DMS 273 treated with DMSO at 0.1 percent for 48 hours (cell line): ENCODE measurements around the gene ATP1A3.
A peak's percentile ranks its signal among the peaks of the same experiment; 100 is the strongest.
"Not testable (repeated sequence)": the region's sequence is repeated elsewhere in the genome, so short reads cannot be mapped to it uniquely, and the experiment has no call there.

Experiments
- DNase-seq: peaks from one replicate; lab custom pipeline; 2025; lab: John Stamatoyannopoulos, UW

ATP1A3 gene

DNA sequence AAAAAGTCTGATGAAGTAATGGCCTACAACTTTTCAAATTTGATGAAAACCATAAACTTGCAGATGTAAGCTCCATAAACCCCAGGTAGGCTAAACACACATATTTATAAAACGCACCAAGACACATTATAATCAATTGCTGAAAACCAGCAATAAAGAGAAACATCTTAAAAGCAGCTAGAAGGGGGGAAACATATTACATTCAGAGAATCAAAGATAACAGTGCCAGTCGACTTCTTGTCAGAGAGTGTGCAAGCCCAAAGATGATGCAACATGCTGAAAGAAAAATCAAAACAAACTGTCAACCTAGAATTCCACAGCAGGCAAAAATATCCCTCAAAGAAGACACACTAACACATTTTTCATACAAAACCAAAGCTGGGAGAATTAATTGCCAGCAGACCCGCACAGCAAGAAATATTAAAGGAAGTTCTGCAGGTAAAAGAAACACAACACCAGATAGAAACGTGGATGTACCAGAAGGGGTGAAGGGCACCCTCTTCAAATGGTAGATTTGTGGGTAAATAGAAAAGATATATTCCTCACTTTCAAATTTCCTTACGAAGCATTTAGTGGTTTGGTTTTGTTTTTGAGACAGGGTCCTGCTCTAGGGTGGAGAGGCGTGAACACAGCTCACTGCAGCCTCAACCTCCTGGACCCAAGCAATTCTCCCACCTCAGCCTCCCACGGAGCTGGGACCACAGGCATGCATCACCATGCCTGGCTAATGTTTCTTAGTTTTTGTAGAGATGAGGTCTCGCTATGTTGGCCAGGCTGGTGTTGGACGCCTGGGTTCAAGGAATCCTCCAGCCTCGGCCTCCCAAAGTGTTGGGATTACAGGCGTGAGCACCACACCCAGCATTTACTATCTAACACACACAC is 16.5 kb upstream of the ATP1A3 start:
- DNase-seq, result no peak

DNA sequence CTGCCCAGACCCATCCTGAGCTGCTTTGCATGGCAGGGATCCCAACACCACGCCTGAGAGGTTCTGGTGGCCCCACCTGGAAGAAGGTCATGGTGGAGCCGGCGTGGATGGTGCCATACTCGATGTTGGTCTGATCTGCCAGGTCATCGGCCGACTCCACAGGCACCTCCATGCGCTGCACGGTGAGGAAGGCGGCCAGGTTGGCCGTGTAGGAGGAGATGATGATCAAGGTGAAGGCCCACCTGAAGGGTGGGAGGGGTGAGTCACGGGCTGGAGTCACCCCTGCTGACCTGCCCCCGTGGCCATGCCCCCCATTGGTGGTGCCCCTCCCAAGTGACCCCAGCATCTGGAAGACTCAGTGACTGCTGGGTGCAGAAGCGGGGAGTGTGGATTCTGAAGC is 12.5 kb upstream of the ATP1A3 start:
- no peak for DNase-seq

DNA sequence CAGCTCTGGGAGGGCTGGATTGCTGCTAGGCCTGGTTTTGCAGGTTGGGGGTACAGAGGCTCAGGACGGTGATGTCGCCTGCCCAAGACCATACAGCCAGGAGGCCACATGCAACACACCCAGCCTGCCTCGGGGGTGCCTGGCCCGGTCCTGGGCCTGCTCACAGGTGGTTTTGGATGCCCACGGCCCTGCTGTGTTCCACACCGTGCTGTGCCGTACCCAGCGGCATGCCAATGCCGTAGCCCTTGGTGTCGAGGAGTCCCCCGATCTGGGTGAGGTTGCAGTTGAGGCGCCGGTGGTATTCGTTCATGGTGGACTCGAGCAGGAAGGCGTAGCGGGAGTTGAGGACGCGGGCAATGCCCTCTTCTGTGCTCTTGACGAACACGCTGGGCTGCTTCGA is 11.5 kb upstream of the ATP1A3 start:
- no peak for DNase-seq

DNA sequence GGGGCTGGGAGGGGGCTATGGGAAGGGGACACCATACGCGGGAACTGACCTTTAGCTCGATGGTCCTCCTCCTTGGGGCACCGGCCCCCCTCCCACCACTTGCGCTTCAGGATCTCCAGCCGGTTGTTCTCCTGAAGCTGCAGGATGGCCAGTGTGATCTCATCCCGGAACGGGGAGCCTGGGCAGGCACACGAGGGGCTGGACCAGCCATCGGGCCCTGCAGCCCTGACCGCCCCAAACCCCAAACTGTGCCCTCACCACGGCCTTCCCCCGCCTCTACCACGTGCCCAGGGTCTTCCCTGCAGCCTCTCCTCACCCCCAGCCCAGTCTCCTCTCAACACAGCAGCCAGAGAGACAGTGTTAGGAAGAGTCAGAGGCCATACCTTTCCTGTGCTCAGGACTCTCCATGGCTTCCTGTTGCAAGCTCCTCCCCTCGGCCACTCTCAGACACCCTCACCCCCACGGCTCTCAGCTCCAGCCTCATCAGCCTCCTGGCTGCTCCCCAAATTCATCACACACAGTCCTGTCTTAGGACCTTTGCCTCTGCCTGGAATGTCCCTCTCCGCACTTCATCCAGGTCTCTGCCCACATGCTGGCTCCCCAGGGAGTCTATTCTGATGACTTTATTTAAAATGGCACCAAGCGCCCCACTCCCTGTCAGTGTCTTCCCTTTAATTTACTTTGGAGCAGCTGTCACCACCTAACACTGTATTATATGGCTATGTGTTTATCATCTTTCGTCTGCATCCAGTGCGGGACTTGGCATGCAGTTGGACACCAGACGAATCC is 9.7 kb upstream of the ATP1A3 start:
- DNase-seq, result no peak

DNA sequence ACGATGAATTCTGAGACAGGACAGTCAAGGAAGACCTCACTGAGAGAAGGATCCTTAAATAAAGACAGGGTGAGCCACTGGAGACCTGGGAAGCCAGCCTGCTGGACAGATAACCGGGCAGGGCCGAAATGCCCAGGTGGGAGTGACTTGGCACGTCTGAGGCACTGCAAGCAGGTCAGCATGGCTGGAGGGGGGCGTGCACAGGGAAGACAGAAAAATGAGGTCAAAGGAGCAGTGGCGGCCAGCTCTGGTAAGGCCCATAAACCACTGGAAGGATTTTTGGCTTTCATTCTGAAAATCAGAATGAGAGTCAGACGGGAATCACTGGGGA is 5.8 kb upstream of the ATP1A3 start:
- no peak for DNase-seq

DNA sequence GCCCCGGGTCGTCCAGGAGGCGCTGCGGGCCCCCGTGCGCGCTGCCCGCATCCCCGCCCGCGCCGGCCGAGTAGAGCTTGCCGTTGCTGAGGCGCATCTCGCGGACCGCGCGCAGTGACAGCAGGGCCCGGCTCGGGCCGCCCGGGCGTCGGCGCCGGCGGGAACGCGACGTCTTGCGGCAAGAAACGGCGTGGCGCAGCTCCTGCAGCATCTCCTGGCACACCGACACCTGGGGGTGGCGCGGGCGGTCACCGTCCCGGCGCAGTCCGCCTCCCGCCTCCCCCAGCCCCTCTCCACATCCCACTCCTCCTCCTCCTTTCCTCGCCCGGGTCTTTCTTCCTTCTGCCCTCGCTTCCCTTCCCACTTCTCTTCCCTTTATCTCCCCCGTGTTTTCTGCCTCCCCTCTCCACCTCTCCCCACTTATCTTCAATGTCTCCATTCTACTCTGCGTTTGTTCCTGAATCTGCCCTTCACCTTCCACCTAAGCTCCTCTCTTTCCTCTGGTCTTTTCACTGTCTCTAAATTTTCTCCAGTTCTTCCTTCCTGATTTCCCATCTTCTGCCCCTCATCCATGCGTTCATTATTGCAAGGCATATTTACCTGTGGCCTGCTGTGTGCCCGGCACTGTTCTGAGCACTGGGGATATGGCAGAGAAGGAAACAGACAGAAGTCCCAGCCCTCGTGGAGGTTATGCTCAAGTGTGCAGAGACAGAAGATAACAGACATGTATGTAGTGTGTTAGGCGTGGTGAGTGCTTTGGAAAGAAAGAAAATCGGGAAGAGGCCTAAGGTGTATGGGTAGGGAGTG is 5.2 kb upstream of the ATP1A3 start:
- no peak for DNase-seq

DNA sequence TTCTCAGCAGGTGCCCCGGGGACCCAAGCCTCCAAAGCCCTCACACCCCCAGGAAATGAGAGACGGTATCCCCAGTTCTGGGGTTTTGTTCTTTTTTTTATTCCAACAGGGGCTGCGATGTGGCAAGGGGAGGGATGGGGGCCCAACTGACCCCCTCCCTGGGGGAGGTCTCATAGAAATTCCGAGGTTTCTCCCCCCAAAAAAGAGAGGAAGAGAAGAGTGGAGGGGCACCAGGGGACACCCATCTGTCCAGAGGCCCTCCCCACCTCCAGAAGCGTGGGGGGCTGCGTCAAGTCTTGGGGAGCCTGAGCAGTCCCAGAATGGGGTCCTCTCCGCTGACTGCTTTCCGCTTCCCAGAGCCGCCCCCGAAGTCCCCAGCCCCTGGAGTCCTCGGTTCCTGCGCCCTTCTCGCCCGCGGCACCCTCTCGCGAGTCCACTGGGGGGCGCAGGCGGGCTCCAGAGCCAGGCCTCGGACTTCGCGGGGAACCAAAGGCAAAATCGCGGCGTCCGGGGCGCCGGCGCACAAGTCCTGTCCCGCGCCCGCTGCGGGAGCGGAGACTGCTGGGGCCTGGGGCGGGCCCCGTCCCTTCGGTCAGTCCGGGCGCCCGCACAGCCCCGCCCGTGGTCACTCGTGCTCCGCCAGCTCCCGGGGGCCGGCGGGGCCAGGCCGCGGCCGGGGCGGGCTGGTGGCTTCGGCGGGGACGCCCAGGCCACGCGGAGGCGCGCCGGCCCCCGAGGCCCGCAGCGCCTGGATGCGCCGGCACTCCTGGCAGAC is 4.4 kb upstream of the ATP1A3 start:
- DNase-seq, result peak; percentile 19

DNA sequence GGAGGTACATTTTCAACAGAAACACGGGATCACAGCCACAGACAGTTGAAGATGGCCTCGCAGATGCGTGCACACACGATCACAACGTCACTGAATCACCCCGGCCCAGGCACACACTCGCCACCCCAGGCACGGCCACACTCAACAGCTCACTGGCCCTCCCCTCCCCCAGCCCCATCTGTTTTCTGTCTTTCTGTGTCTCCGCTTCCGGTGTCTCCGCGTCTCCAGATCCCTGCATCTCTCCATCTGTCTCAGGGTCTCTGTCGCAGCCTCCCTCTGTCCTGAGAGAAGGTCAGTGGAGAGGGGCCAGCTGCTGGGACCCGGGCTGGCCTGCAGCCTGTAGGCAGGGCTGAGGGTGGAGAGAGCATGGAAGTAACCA is 3.8 kb upstream of the ATP1A3 start:
- peak; percentile 71 for DNase-seq

DNA sequence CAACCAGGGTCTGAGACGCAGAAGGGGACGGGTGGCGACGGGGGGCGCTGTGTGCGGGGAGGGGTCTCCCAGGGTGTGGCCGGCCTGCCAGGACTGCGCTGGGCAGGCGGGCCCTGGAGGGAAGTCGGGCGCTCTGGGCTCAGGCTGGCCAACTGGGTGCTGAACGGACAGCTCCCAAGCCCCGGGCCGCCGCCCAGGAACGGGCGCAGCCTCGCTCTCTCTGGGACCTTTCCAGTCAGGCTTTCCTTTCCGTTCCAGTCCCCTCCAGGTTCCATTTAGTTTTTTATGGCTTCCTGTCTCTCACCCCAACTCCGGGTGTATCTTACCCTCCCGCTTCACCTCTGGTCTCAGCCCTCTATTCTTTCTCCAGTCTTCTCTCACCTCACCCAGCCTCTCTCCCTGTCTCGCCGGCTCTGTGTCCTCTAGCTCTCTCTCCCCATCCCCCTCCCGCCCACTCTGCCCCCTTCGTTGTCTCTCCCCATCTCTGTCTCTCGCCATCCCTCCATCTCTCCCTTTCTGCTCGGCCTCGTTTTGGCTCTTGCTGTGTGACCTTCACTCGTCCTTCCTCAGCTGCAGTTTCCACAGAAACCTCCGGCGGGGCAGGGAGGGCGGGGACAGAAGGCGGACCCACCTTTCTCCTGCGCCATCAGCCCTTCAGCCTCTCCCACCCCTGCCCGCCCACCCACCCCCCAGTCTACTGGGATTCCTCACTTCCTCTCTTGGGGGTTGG is 3.3 kb upstream of the ATP1A3 start:
- DNase-seq, result no peak

DNA sequence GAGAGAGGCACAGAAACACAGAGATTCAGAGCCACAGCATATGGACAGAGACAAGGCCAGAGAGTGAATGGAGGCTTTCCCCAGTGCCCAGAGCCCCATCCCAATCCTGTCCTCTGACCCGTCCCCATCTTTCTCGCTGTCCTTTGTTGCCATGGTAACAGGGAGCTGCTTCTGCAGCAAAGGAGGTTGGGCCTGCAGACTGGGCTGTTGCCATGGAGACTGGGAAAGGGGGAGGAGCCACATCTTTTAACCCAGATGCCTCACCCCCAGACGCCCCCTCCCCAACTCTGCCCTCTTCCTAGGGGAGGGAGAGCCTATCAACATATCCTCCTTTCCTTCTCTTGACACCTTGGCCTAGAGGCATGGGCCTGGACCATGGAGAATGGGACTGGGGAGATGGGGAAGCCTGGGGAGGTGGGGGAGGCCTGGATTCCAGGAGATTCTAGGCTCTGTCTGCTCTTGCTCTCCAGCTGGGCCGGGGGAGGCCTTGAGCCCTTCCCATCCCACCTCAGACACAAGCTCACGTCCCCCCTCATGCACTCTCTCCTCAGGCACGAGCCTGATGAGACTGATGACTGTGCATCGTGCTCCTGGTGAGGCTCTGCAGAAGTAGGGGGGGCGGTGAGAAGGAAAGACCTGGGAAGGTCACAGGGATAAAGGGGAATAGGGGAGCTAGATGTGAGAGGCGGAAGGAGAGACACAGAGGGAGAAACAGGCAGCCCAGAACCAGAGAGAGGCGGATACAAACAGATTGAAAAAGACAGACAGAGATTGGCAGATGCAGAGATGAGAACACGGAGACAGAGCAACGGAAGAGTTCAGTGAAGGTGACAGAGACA is 2.1 kb upstream of the ATP1A3 start:
- DNase-seq, result peak; percentile 14

DNA sequence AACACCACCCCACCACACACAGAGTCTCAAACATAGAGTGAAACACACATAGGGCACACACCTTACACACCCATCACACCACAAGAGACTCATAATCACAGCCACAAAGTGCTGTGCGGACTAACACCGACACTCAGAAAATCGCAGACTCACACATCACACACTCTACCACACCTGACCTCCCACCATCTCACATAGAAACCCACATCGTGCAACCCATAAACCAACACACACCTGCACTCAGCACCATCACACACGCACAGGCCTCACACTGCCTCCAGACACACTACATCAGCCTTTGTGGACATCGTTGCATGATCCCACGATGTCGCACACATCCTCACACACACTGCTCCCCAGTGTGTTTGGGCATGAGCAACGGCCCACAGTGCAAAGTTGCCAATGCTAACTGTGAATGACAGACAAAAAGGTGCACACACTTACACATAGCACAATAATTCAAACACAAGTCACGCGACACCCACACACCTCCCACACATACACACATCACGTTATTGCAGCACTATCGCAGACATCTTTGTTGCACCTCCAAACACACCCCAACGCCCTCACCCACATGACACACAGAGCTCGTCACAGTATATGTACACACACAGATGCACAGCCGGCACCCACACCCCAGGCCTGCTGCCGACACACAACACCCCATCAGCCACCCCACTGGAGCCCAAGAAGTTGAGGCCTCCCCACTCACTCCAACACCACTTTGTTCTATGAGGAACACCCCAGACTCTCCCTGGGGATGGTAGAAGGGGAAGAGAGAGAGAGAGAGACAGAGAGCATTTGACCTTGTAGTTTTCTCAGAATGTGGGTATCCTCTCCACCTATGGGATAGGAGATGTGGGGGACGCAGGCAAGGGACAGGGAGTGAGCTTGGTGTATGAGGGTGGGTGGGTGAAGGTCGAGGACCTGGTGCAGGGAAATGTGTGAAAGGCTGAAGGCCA is 1.2 kb upstream of the ATP1A3 start:
- no peak for DNase-seq

DNA sequence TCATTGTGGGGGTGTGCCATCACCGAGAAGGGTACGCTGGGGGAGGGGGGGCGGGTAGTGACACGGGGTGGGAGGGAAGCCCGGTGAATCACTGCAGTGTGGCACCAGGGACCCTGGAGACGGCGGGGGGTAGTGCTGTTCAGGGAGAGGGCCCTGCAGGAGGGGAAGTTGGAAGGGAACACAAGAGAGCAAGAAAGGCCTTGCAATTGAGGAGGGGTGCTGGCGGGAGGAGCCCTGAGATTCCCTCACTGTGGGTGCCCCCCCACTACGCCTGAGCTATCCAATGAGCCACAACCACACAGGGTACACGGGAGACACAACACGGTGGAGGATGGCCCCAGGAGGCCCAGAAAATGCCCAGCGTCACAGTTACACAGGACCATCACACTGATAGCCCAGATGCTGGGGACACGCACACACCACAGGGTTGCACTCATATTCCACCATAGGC is 516 bp upstream of the ATP1A3 start:
- DNase-seq, result no peak

DNA sequence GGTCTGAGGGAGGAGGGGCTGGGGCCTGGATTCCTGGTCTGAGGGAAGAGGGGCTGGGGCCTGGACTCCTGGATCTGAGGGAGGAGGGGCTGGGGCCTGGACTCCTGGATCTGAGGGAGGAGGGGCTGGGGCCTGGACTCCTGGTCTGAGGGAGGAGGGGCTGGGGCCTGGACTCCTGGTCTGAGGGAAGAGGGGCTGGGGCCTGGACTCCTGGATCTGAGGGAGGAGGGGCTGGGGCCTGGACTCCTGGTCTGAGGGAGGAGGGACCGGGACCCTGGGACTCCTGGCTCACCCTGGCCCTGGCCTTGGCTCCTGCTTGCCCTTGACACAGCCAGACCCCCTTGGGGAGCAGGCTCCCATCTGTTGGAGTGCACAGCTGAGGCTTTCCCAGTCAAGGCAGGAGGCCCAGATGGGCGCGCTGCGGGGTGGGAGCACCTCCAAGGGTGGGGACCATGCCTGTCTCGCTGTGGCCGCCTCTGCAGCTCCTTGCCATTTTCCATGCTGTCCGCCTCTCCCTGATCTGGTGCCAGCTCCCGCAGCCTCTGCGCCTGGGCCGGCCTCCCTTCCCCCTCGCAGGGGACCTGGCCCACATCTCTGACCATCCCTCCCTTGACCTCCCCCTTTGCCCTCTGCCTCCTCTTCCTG is 2.0 kb downstream of the ATP1A3 start:
- not testable (repeated sequence) for DNase-seq

DNA sequence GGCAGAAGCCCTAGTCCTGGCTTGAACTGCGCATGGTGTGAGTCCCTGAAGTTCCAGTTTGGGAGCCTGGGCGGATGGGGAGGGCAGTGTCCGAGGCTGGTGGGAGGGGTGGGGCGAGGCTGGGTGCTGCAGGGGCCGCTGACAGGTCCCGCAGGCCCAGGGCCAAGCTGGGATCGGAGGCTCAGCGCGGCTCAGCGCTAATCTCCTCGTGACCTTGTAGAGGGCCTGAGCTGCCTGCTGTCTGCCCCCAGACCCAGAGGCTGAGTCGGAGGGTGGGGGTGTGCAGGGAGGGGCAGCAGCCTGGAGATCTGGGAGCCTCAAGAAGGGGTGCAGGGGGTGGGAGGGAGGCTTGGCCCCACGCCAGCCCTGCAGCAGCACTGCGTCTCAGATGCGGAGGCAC is 3.0 kb downstream of the ATP1A3 start:
- DNase-seq, result no peak

DNA sequence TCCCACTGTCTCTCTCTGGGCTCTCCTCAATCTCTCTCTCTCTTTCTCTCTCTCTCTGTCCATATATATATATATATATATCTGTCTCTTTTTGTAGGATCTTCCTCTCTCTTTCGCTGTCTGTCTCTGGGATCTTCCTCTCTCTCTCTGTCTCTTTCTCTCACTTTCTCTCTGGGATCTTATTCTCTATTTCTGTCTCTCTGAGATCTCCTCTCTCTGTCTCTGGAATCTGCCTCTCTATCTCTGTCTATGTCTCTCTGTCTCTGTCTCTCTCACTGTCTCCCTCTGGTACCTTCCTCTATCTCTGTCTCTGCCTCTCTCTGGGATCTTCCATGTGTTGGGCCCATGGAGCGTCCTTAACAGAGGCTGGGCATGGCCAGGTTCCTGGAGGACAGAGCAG is 3.4 kb downstream of the ATP1A3 start:
- DNase-seq, result no peak

DNA sequence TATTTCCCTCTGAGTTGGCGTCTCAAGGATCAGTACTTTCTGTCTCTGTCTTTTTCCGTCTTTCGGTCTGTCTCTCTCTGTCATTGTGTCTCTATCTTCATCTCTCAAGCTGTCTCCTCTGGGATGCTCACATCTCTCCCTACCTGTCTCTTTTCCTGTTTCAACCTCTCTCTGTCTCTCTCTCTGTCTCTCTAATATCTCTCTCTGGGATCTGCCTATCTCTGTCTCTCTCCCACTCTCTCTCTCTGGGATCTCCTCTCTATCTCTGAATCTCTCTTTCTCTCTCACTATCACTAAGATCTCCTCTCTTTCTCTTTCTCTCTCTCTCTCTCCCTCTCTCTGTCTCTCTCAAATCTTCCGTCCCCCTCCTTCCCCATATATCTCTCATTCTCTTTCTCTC is 4.0 kb downstream of the ATP1A3 start:
- DNase-seq, result no peak

DNA sequence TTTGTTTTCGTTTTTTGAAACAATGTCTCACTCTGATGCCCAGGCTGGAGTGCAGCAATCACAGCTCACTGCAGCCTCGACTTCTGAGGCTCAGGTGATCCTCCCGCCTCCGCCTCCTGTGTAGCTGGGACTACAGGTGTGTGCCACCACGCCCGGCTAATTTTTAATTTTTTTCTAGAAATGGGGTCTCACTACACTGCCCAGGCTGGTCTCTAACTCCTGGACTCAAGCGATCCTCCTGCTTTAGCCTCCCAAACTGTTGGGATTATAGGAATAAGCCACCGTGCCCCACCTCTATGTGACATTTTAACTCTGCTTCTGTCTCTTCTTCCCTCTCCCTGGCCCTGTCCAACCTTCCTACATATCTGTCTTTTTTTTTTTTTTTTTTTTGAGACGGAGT is 5.1 kb downstream of the ATP1A3 start:
- DNase-seq, result no peak

DNA sequence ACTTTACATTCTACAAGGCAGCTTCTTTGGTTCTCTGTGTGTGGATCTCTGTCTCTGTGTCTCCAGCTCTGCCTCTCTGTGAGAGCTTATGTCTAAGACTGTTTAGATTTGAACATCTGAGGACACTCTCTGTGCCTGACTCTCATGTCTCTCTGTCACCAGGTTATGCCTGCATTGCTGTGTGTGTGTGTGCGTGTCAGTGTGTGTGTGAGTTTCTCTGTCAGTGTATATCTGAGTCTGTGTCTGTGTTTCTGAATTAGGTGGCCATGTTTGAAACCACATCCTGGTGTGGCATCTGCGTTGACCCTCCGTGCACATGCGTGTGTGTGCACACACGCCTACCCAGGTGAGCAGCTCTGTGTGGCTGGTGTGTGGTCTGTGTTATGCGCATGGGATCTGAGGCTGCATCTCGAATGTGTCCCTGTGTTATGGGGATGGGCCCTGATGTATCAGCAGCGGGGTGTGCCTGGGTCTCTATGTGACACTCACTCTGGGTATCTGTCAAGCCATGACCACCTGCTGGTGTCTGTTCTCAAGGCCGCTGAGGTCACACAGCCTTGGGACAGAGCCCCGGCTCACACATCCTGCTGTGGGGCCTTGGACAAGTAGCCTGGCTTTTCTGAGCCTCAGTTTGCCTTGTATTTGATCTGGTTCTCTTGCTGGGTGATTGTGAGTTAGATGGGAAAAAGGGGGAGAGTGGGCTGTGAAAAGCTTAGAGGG is 6.7 kb downstream of the ATP1A3 start:
- no peak for DNase-seq
